ENCODE results near the gene MRGPRX2.
A peak's percentile ranks its signal among the peaks of the same experiment; 100 is the strongest.

The MRGPRX2 gene

GRCh38 chr11:19075636-19076035, 15.1 kb upstream of the MRGPRX2 start:
- no peak for DNase-seq (ENCODE audit: low spot score)

DNA sequence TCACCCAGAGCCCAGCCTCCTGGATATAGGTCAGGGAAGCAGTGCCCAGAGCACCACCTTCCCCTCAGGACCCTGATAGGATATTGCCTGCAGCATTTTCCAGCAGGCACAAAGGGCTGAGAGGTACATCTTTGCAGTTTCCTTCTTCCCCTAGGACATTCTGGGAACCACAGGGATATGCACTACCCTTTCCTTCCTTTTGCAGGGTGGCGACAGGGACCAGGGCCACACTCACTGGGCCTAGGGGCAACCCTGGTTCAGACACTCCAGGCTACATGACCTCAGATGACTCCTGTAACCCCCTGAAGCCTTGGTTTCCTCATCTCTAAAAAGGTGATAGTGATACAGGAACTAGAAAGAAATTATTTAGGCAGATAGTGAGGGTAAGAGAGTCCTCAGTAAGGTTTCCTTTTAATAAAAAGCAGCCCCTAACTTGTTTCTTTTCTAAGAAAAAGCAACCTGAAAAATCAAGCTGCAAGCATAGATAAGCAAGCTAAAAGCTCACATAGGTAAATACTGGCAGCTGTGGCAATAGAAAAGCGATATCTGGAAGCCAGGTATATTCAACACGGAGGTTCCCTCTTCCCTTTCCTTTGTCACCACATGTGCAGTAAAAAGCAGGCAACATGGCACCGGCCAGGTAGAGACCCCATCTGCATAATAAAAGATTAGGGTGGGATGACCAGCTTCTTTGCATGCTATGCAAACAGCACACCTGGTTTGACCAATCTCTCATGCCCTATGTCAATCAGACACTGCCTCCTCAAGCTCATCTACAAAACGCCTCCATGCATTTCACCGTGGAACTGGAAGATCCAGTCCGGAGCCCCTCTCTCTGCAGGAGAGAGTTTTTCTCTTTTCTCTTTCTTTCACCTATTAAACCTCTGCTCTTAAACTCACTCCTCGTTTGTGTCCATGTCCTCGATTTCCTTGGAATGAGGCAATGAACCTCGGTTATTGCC, 13.2 kb upstream of the MRGPRX2 start:
- DNase-seq (ENCODE audit: low spot score) = no peak

- DNase-seq (ENCODE audit: low spot score) = no peak
Measured at GRCh38 chr11:19072464-19072863, 11.9 kb upstream of the MRGPRX2 start.

DNA sequence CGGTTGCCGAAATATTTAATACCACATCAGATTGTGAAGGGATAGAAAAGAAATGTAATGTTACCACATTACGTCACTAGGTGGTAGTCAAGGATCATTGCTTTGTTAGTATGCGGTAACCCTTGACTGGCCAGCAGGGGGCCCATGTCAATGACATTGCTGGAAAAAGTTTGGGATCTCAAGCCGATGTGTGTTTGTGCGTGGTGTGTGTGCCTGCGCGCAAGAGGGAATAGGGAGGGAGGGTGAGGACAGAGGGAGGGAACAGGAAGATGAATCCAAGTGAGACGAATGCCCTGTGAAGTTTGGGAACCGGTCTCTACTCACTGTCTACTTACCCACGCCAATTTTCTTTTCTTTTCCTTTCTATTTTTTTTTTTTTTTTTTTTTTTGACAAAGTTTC, 10.7 kb upstream of the MRGPRX2 start:
- peak; percentile 79 for DNase-seq (ENCODE audit: low spot score)

GRCh38 chr11:19059833-19060232, 684 bp downstream of the MRGPRX2 start:
- no peak for DNase-seq (ENCODE audit: low spot score)

DNA sequence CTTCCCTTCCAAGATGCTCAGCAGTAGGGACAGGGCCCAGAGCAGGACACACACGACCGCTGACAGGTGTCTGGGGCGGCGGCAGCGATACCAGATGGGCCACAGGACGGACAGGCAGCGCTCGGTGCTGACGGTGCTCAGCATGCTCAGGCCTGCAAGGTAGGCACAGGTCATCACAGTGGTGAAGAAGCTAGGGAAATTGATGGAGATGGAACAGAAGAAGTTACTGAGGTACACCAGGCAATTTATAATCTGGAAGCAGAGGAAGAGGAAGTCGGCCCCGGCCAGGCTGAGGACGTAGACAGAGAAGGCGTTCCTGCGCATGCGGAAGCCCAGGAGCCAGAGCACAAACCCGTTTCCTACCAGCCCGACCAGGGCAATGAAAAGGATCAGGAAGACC, 4.6 kb downstream of the MRGPRX2 start:
- DNase-seq (ENCODE audit: low spot score) = no peak

- no peak for DNase-seq (ENCODE audit: low spot score)
Measured at GRCh38 chr11:19055016-19055415, 5.5 kb downstream of the MRGPRX2 start.

- DNase-seq (ENCODE audit: low spot score) = no peak
Measured at GRCh38 chr11:19053909-19054308, 6.6 kb downstream of the MRGPRX2 start.

DNA sequence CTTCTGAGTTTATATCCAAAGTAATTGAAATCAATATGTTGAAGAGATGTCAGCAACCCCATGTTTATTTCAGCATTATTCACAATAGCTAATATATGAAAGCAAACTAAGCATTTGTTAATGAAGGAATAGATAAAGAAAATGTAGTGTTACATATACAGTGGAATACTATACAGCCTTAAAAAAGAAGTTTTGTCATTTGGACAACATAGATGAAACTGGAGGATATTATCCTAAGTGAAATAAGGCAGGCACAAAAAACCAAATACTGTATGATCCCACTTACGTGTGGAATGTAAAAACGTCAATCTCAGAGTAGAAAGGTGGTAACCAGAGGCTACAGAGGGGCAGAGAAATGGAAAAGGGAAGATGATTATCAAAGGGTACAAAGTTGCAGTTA, 10.2 kb downstream of the MRGPRX2 start:
- DNase-seq (ENCODE audit: low spot score) = no peak

- DNase-seq (ENCODE audit: low spot score) = no peak
Measured at GRCh38 chr11:19049351-19049750, 11.2 kb downstream of the MRGPRX2 start.

GRCh38 chr11:19040051-19040450, 20.5 kb downstream of the MRGPRX2 start:
- no peak for DNase-seq (ENCODE audit: low spot score)

DNA sequence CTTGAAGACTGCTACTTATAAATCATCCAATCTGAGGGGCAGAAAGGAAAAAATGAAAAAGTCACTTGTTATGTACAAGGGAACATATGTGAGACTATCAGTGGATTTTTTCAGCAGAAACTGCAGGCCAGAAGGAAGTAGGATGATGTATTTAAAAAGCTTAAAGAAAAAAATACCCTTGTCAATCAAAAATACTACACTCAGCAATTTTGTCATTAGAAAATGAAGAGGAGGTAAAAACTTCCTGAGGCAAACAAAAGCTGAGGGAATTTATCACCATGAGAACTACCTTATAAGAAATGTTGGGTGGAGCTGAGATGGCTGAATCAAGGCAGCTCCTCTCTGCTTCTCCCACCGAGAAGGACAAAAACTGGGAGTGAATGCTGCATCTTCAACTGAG, 21.1 kb downstream of the MRGPRX2 start:
- no peak for DNase-seq (ENCODE audit: low spot score)

- no peak for DNase-seq (ENCODE audit: low spot score)
Measured at GRCh38 chr11:19032990-19033389, 27.5 kb downstream of the MRGPRX2 start.

DNA sequence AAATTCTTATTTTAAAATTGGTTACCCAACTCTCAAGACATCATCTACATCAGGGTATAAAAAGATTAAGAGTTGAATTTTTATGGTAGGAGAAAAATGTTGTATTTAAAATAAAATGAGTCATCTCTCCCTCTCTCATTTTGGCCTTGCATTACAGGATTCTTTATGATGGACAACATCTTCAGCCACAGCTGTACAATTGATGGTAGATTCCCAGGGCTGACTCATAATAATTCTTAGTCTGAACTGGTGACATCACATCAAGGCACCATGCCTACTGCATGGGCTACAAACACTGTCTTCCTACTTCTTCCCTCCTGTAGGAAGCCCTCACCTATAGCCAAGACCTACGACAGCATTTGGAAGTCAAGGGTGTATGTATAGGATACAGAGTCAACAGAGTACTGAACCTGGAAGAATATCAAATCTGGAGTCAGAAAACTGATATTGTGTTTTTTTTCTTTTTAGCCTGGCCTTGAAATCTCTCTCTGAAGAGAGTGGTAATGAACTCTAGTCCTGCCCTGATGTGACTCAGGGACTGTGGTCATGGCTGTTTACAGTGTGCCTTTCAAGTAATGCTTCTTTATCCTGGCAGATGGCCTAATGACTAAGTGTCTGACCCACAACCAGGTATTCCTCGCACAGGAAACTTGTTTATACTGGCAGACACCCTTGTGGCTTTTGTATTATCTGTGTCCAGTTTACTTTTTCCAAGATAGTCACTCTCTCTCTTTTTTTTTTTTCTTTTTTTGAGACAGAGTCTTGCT, 32.5 kb downstream of the MRGPRX2 start:
- no peak for DNase-seq (ENCODE audit: low spot score)

DNA sequence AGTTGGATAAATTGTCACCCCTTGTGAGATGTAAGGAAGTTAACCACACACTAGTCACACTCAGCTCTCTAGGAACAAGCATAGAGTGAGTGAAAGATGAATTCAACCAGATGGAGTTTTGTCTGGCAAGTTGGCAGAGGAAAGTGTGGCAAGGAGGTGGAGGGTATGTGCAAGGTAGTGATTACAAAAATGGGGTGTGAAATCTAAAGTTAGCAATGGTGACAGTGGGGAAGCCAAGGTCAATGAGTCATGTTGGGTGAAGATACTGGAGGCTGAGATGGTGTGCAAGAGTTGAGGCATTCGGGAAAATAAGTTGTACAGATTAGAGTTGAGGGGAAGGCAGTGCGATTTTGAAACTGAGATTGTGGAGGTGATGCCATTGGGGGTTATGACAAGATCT, 33.7 kb downstream of the MRGPRX2 start:
- no peak for DNase-seq (ENCODE audit: low spot score)

- DNase-seq (ENCODE audit: low spot score) = no peak
Measured at GRCh38 chr11:19025481-19026406, 34.8 kb downstream of the MRGPRX2 start.

GRCh38 chr11:19020831-19021230, 39.7 kb downstream of the MRGPRX2 start:
- DNase-seq (ENCODE audit: low spot score) = no peak

GRCh38 chr11:19018901-19019300, 41.6 kb downstream of the MRGPRX2 start:
- DNase-seq (ENCODE audit: low spot score) = no peak

- DNase-seq (ENCODE audit: low spot score) = no peak
Measured at GRCh38 chr11:19013181-19013857, 47.2 kb downstream of the MRGPRX2 start.

GRCh38 chr11:19012636-19013035, 47.9 kb downstream of the MRGPRX2 start:
- no peak for DNase-seq (ENCODE audit: low spot score)
